ENCODE results near the gene MDM1.

- TF ChIP-seq CTCF (conservative IDR thresholded peaks at IDR 0.05) (no peak), EZH2 (IDR thresholded peaks at IDR 0.05; ENCODE audit: low read depth) (no peak)
Measured at GRCh38 chr12:68310370-68310769, 21.8 kb downstream of the MDM1 start.
